ENCODE measurements around the gene TREM2. TPM values are rescaled to one million over a fixed set of nuclear protein-coding genes. Genes with fewer than 3 reads are reported as not detected.

The TREM2 gene
- total RNA-seq, 4 donors from 2014 or later: 0.46 to 0.53 TPM; not detected in 2

GRCh38 chr6:41201764-41202173 lies 38.9 kb upstream of the TREM2 start:
- Histone ChIP-seq H3K27ac (no peak overlapping the region), H3K27me3 (peaks cover 0 to 3% (median 0%) of the 10 kb centered on the region in 3 donors), H3K9me3 (no peaks in the 10 kb centered on the region), H3K36me3 (no peaks in the 10 kb centered on the region), H3K4me3 (no peak overlapping the region), H3K4me1 (no peaks in the 10 kb centered on the region)
- no peak for ATAC-seq
- intact Hi-C loops (cut with DNase I; ENCODE audit: low total_unique reads) (no loop called here), in situ Hi-C loops (cut with MboI; ENCODE audit: low sequenced_read_pairs in 4 of 4) (no loop called here)
- TF ChIP-seq CTCF (IDR thresholded peaks at IDR 0.05 in 4 of 5, conservative IDR thresholded peaks at IDR 0.05 in 1 of 5) (no peak), POLR2A (IDR thresholded peaks at IDR 0.05) (no peak)
- DNase-seq: no peak

DNA sequence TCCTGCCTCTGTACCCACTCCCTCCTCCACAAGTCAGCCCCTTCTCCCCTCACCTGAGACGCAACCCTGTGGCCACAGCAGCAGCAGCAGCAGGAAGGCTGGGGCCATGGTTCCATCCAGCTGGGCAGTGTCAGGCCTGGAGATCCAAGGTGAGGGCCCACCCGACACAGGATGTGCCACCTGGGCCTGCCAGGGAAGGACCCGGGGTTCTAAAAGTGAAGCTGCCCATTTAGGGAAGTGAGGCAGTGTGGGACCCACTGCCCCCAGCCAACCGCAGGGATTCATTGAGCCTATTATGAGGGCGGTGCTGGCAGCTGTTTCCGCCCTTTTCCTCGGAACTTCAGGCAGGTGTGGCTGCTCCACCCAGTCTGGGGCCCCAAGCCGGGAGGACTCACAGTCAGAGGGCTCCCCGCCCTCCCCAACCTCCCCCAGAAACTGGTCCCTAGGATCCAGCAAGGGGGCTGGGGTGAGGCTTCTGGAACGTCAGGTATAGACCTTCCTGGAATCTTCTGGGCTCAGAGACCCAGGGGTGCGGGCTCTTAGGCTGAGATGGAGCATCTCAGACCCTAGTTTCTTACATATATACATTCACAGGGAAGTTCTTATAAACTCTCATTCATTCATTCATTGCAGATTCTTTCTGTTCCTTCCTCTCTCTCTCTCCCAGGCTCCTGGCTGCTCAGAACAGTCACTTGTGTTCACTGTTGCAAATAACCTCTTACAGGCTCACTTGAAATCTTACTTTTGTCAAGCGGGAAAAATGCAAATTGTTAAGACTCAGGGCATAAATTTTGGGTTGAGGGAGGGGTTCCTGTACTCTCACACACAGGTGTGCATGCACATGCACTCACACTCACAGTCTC lies 38.2 kb upstream of the TREM2 start, which contains the start of gene TREML2:
TREML2 (minus strand) TSS at position 249 of the 863 bp plus-strand sequence; CDS start at position 108, 141 bp downstream.
- no peak for ATAC-seq

GRCh38 chr6:41200296-41200900 lies 37.5 kb upstream of the TREM2 start:
- TF ChIP-seq POLR2A (IDR thresholded peaks at IDR 0.05) (no peak), CTCF (IDR thresholded peaks at IDR 0.05 in 4 of 5, conservative IDR thresholded peaks at IDR 0.05 in 1 of 5) (no peak)
- intact Hi-C loops (cut with DNase I; ENCODE audit: low total_unique reads) (no loop called here), in situ Hi-C loops (cut with MboI; ENCODE audit: low sequenced_read_pairs in 4 of 4) (no loop called here)
- no peak overlapping the region for H3K27ac ChIP-seq
- no peaks in the 10 kb centered on the region for H3K9me3 ChIP-seq
- no peaks in the 10 kb centered on the region for H3K4me1 ChIP-seq
- H3K4me3 ChIP-seq: no peak overlapping the region
- H3K27me3 ChIP-seq: peaks cover 0 to 12% (median 0%) of the 10 kb centered on the region in 3 donors
- ATAC-seq (no peak), DNase-seq (no peak)
- no peaks in the 10 kb centered on the region for H3K36me3 ChIP-seq

More for the DNA sequence above, 38.2 kb upstream of the TREM2 start, which contains the start of gene TREML2:
- in situ Hi-C loops (cut with MboI; ENCODE audit: low sequenced_read_pairs in 4 of 4) (no loop called here), intact Hi-C loops (cut with DNase I; ENCODE audit: low total_unique reads) (no loop called here)
- Histone ChIP-seq H3K27me3 (peaks cover 0 to 8% (median 0%) of the 10 kb centered on the region in 3 donors), H3K27ac (no peak within 1 kb of the TSS), H3K4me3 (no peak within 1 kb of the TSS), H3K9me3 (no peaks in the 10 kb centered on the region), H3K4me1 (no peaks in the 10 kb centered on the region), H3K36me3 (no peaks in the 10 kb centered on the region)
- TF ChIP-seq CTCF (IDR thresholded peaks at IDR 0.05 in 4 of 5, conservative IDR thresholded peaks at IDR 0.05 in 1 of 5) (no peak), POLR2A (IDR thresholded peaks at IDR 0.05) (no peak)
- no peak for DNase-seq

DNA sequence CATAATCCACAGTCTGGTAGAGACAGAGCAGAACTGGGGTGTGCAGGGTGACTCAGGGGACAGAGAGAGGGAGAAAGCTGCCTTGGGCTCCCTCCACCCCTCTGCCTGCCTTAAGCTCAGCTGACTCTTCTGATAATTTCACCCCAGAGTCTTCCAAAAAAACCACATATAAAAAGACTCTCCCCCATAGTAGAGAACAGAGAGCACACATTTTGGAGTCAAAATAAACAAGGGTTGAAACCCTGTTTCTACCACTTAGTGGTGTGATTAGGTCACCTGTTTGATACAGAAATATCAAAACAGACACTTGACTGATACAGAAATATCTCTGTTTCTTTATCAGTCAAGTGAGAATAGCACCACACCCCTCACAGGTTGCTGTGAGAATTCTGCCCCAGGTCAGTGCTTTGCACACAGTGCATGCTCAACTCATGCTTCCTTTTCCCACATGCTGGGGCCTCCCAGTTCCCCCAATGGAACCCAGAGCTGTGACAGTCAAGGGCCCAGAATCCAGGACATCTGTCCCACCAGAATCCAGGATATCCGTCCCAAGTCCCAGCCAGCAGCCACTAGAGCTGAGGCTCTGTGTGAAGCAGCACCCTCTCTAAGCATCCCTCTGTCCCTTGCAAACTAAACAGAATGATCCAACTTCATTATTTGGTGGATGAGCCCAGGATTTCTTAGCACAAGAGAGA lies 36.8 kb upstream of the TREM2 start:
- no peak overlapping the region for H3K4me3 ChIP-seq
- H3K27ac ChIP-seq: no peak overlapping the region
- in situ Hi-C loops (cut with MboI; ENCODE audit: low sequenced_read_pairs in 4 of 4) (no loop called here), intact Hi-C loops (cut with DNase I; ENCODE audit: low total_unique reads) (no loop called here)
- H3K4me1 ChIP-seq: no peaks in the 10 kb centered on the region
- H3K9me3 ChIP-seq: no peaks in the 10 kb centered on the region
- ATAC-seq: no peak
- no peaks in the 10 kb centered on the region for H3K36me3 ChIP-seq
- TF ChIP-seq CTCF (IDR thresholded peaks at IDR 0.05 in 4 of 5, conservative IDR thresholded peaks at IDR 0.05 in 1 of 5) (no peak), POLR2A (IDR thresholded peaks at IDR 0.05) (no peak)
- no peak for DNase-seq
- H3K27me3 ChIP-seq: peaks cover 0 to 14% (median 0%) of the 10 kb centered on the region in 3 donors
